ENCODE measurements around the gene ARHGAP33. TPM values are rescaled to one million over a fixed set of nuclear protein-coding genes. Genes with fewer than 3 reads are reported as not detected.
A peak's percentile ranks its signal among the peaks of the same experiment; 100 is the strongest.

ARHGAP33 gene
- total RNA-seq, 2 experiments from 2014 or later = 64.4 to 76.5 TPM

DNA sequence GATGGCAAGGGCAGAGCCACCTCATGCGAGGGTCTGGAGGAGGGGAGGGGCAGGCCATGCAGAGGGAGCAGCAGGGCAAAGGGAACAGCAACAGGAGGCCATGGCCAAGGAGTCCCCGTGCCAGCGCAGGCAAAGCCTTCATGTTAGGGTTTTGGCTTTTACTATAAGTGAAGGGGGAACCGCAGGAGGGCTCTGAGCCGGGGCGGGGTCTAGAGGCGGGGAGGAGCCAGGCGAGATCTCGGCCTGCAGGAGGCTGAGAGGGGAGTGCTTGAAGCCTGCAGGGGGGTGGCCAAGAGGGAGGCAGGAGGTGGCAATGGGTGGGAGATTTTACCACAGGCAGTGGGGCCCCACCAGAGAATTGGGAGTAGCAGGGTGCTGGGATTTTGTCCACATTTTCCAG, 6.3 kb downstream of the ARHGAP33 start:
- DNase-seq (no peak), ATAC-seq (ENCODE audit: low read depth) (no peak)
- Mint-ChIP-seq H3K36me3 (peaks cover 10% of the 10 kb centered on the region), H3K27me3 (no peaks in the 10 kb centered on the region), H3K27ac (no peak overlapping the region), H3K9me3 (no peaks in the 10 kb centered on the region), H3K4me3 (no peak overlapping the region), H3K4me1 (peaks cover 13% of the 10 kb centered on the region)
- POLR2A ChIA-PET = no interaction called here

DNA sequence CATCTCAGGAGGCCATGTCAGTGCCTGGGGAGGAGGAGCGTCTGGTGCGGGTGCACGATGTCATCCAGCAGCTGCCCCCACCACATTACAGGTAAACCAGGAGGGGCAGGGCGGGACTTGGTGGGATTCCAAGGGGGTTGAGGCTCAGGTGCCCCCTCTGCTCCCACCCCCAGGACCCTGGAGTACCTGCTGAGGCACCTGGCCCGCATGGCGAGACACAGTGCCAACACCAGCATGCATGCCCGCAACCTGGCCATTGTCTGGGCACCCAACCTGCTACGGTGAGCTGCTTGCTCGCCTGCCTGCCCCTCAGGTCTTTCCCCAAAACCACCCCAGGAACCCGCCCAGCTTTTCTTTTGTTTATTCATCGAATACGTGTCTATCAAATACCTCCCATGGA, 7.2 kb downstream of the ARHGAP33 start:
- Mint-ChIP-seq H3K9me3 (no peaks in the 10 kb centered on the region), H3K27me3 (no peaks in the 10 kb centered on the region), H3K36me3 (peaks cover 10% of the 10 kb centered on the region), H3K4me3 (no peak overlapping the region), H3K27ac (no peak overlapping the region), H3K4me1 (peaks cover 8% of the 10 kb centered on the region)
- ATAC-seq (ENCODE audit: low read depth) = no peak
- DNase-seq = no peak
- POLR2A ChIA-PET = no interaction called here

DNA sequence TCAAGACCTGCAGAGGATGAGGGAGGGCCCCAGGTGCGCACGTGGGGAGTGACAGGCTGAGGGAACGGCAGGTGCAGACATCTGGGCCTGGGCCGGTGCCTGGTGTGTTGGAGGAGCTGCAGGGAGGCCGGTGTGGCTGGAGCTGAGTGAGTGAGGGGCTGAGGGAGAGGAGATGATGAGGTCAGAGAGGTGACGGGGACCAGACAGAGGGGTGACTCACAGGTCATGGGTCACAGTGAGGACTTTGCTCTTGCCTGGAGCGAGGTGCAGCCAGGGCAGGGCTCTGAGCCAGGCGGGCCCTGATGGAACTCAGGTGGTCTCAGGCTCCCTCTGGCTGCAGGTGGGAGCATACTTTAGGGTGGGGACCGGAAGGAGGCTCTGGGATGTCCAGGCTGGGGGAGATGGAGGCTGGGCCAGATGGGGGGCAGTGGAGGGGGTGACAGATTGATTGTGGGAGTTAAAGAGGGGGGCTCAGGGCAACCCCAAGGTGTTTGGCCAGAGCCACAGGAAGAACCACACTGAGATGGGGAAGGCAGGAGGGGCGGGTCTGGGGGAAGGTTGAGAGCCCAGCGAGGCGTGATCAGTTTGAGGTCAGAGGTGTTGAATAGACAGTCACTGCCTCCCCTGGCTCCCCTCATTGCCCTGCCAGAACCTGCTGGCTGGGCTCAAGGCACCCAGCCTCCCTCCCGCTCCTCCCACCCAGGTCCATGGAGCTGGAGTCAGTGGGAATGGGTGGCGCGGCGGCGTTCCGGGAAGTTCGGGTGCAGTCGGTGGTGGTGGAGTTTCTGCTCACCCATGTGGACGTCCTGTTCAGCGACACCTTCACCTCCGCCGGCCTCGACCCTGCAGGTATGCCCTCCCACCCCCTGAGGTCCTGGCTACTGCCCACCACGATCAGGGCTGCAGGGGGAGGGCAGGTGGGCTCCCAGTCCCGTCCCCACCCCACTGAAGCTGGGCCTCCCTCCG, 8.4 kb downstream of the ARHGAP33 start:
- H3K27me3 Mint-ChIP-seq = no peaks in the 10 kb centered on the region
- peaks cover 9% of the 10 kb centered on the region for H3K36me3 Mint-ChIP-seq
- no peaks in the 10 kb centered on the region for H3K9me3 Mint-ChIP-seq
- POLR2A ChIA-PET = no interaction called here
- no peak for ATAC-seq (ENCODE audit: low read depth)
- H3K4me3 Mint-ChIP-seq = no peak overlapping the region
- H3K4me1 Mint-ChIP-seq = peaks cover 8% of the 10 kb centered on the region
- H3K27ac Mint-ChIP-seq = no peak overlapping the region
- DNase-seq = no peak

DNA sequence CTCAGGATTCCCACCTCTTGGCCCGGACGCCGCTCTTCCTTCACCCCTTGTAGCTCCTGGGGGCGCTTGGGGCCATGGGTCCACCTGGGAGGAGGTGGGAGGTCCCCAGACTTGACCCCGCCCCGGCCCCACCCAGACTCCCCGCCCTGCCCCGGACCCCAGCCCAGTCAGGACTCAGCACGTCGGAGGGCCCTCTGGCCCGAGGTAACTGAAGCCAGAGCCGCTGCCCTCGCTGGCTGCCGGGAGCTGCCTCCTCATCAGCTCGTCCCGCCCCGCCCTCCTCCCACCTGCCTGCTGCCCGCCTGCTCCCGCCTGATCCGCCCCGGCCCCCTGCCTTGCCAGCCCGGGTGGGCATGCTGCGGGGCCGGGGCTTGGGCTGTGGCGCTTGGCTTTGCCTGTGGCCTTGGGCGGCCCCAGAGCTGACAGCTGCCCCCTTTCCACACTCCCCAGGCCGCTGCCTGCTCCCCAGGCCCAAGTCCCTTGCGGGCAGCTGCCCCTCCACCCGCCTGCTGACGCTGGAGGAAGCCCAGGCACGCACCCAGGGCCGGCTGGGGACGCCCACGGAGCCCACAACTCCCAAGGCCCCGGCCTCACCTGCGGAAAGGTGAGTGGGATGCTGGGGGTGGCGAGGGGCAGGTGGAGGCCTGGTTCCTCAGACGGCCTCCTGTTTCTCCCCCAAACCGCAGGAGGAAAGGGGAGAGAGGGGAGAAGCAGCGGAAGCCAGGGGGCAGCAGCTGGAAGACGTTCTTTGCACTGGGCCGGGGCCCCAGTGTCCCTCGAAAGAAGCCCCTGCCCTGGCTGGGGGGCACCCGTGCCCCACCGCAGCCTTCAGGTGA, 9.4 kb downstream of the ARHGAP33 start:
- POLR2A ChIA-PET = no interaction called here
- ATAC-seq (ENCODE audit: low read depth) (no peak), DNase-seq (no peak)
- H3K9me3 Mint-ChIP-seq = no peaks in the 10 kb centered on the region
- peaks cover 6% of the 10 kb centered on the region for H3K4me1 Mint-ChIP-seq
- H3K36me3 Mint-ChIP-seq = peaks cover 9% of the 10 kb centered on the region
- no peak overlapping the region for H3K4me3 Mint-ChIP-seq
- no peaks in the 10 kb centered on the region for H3K27me3 Mint-ChIP-seq
- H3K27ac Mint-ChIP-seq = no peak overlapping the region

DNA sequence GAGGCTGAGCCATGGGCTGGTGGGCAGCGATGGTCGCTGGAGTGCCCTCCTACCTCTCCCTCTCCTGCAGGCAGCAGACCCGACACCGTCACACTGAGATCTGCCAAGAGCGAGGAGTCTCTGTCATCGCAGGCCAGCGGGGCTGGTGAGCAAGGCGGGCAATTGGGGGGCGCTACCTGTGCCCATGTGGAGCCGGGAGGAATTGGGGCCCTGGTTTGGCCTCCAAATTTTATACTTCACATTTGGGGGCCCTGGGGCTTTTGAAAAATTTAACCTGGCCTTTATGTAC, 9.9 kb downstream of the ARHGAP33 start:
- Mint-ChIP-seq H3K36me3 (peaks cover 9% of the 10 kb centered on the region), H3K27me3 (no peaks in the 10 kb centered on the region), H3K9me3 (no peaks in the 10 kb centered on the region), H3K4me3 (no peak overlapping the region), H3K4me1 (peaks cover 6% of the 10 kb centered on the region), H3K27ac (no peak overlapping the region)
- POLR2A ChIA-PET = interaction anchor here (1.0 kb wide), 1 partner anchor 9 kb away, joined by 3 read pairs; no protein-coding TSS in a partner anchor
- no peak for DNase-seq
- no peak for ATAC-seq (ENCODE audit: low read depth)

DNA sequence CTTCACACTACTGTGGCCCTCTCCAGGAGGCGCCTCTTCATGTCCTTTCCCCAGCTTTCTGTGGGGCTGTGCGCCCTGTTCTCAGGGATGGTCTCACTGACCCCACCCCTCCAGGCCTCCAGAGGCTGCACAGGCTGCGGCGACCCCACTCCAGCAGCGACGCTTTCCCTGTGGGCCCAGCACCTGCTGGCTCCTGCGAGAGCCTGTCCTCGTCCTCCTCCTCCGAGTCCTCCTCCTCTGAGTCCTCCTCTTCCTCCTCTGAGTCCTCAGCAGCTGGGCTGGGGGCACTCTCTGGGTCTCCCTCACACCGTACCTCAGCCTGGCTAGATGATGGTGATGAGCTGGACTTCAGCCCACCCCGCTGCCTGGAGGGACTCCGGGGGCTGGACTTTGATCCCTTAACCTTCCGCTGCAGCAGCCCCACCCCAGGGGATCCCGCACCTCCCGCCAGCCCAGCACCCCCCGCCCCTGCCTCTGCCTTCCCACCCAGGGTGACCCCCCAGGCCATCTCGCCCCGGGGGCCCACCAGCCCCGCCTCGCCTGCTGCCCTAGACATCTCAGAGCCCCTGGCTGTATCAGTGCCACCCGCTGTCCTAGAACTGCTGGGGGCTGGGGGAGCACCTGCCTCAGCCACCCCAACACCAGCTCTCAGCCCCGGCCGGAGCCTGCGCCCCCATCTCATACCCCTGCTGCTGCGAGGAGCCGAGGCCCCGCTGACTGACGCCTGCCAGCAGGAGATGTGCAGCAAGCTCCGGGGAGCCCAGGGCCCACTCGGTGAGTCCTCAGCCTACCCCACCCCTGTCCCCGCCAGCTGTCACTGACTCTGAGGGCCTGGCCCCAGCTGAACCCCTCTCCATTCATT, 11.2 kb downstream of the ARHGAP33 start:
- H3K27me3 Mint-ChIP-seq = no peaks in the 10 kb centered on the region
- POLR2A ChIA-PET = interaction anchor here (1.0 kb wide), 1 partner anchor 10 kb away, joined by 3 read pairs; no protein-coding TSS in a partner anchor
- H3K27ac Mint-ChIP-seq = no peak overlapping the region
- H3K4me1 Mint-ChIP-seq = peaks cover 6% of the 10 kb centered on the region
- DNase-seq (no peak), ATAC-seq (ENCODE audit: low read depth) (no peak)
- H3K4me3 Mint-ChIP-seq = no peak overlapping the region
- H3K9me3 Mint-ChIP-seq = no peaks in the 10 kb centered on the region
- H3K36me3 Mint-ChIP-seq = peaks cover 6% of the 10 kb centered on the region

DNA sequence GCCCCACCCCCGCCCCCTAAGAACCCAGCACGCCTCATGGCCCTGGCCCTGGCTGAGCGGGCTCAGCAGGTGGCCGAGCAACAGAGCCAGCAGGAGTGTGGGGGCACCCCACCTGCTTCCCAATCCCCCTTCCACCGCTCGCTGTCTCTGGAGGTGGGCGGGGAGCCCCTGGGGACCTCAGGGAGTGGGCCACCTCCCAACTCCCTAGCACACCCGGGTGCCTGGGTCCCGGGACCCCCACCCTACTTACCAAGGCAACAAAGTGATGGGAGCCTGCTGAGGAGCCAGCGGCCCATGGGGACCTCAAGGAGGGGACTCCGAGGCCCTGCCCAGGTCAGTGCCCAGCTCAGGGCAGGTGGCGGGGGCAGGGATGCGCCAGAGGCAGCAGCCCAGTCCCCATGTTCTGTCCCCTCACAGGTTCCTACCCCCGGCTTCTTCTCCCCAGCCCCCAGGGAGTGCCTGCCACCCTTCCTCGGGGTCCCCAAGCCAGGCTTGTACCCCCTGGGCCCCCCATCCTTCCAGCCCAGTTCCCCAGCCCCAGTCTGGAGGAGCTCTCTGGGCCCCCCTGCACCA, 11.9 kb downstream of the ARHGAP33 start:
- H3K4me3 Mint-ChIP-seq = no peak overlapping the region
- H3K27ac Mint-ChIP-seq = no peak overlapping the region
- H3K4me1 Mint-ChIP-seq = peaks cover 6% of the 10 kb centered on the region
- peaks cover 6% of the 10 kb centered on the region for H3K36me3 Mint-ChIP-seq
- no peaks in the 10 kb centered on the region for H3K9me3 Mint-ChIP-seq
- no peak for DNase-seq
- POLR2A ChIA-PET = no interaction called here
- no peak for ATAC-seq (ENCODE audit: low read depth)
- no peaks in the 10 kb centered on the region for H3K27me3 Mint-ChIP-seq

DNA sequence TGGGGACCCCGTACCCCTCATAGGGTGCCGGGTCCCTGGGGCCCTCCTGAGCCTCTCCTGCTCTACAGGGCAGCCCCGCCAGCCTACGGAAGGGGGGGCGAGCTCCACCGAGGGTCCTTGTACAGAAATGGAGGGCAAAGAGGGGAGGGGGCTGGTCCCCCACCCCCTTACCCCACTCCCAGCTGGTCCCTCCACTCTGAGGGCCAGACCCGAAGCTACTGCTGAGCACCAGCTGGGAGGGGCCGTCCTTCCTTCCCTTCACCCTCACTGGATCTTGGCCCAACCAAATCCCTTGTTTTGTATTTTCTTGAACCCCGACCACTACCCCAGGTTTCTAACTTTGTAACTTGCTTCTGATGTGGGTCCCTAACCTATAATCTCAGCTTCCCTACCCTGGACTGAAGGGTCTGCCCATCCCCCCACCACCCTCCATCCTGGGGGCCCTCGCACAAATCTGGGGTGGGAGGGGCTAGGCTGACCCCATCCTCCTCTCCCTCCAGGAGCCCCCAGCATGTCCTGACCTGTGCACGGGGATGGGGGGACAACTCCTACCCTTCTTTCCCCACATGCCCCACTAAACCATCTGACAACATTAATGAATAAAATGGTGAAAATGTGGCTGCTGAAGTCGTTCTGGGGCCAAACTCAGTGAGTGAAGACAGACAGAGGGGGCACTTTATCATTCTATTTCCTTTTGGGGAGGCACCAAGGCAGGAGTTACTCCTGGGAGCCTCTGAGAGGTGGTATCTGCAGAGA, 13.0 kb downstream of the ARHGAP33 start:
- POLR2A ChIA-PET = no interaction called here
- no peak overlapping the region for H3K4me3 Mint-ChIP-seq
- peaks cover 2% of the 10 kb centered on the region for H3K4me1 Mint-ChIP-seq
- no peaks in the 10 kb centered on the region for H3K27me3 Mint-ChIP-seq
- no peaks in the 10 kb centered on the region for H3K9me3 Mint-ChIP-seq
- no peaks in the 10 kb centered on the region for H3K36me3 Mint-ChIP-seq
- ATAC-seq (ENCODE audit: low read depth) = no peak
- H3K27ac Mint-ChIP-seq = no peak overlapping the region
- no peak for DNase-seq

DNA sequence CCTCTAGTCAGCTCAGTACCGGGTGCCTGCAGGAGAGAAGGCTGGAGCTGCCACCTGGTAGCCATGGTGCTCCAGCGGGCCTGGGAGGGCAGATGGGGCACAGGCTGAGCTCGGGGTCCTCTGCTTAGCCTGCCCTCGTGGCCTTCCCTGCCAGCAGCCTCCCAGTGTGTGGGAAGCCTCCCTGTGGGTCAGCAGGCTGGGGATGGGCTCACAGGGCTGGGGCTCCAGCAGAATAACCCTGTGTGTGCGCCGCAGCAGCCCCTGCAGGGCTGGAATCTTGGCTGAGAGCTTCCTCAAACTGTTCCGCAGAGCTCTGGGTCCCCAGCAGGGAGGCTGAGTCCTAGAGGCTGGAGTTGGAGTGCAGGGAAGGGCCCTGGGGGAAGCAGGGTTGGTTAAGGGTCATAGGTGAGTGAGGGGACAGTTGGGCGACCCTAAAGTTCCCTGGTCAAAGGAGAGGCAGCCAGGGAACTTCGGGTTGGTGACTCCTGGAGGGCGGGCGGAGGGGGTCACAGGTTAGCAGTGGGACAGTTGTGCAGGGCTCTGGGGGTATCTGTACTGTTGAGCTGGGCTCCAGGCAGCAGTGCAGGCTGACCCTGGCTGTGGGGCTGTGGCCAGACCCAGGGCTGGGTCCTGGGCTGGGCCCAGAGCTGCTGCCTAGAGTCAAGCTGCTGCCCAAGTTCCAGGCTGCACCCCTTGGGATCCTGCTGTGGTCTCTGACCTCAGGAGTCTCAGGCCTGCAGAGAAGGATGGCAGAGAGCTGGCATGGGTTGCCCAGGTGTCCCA, 14.0 kb downstream of the ARHGAP33 start:
- Mint-ChIP-seq H3K27ac (no peak overlapping the region), H3K4me3 (no peak overlapping the region), H3K27me3 (no peaks in the 10 kb centered on the region), H3K4me1 (no peaks in the 10 kb centered on the region), H3K9me3 (no peaks in the 10 kb centered on the region), H3K36me3 (no peaks in the 10 kb centered on the region)
- POLR2A ChIA-PET = no interaction called here
- DNase-seq = no peak
- ATAC-seq (ENCODE audit: low read depth) = no peak

DNA sequence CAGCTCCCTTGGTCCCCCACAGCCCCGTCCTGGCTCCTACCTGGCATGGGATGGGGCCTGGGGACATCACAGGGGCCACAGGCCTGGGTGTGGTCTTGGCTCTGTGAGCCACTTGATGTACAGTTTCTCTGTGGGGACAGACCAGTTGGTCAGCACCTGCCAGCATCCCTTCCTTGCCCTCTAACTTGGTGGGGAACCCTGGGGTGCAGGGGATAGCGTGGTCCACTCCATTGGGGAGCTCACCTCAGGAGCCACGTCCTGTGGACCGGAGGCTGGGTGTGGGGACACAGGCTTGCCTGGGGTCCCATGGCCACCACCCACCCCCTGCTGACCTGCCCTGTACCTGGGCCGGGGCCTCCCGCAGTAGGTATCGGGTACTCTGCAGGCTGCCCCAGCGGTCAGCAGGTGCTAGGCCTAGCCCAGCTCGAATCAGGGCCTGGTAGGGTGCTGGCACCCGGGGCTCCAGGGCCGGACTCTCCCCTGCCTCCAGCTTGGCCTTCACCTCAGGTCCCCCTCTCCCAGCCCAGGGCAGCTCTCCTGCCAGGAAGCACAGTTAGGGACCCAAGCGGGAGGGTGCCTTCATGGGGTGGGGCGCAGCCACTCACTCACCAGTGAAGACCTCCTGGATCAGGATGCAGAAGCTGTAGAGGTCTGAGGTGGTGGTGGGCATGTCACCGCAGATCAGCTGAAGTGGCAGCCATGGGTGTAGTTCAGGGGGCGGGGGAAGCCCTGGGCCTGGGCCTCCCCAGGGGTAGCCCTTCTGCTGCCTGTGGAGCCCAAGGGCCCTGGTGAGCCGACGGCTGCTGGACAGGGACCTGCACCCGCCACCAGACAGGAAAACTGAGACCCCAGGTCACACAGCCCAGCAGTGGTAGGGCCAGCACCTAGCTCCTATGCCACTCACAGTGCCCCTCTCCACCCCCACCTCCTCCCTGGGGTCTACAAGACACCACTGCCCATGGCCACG, 14.9 kb downstream of the ARHGAP33 start:
- H3K4me1 Mint-ChIP-seq = no peaks in the 10 kb centered on the region
- H3K27me3 Mint-ChIP-seq = peaks cover 5% of the 10 kb centered on the region
- H3K36me3 Mint-ChIP-seq = no peaks in the 10 kb centered on the region
- H3K27ac Mint-ChIP-seq = no peak overlapping the region
- POLR2A ChIA-PET = no interaction called here
- DNase-seq = no peak
- peak; percentile 11 for ATAC-seq (ENCODE audit: low read depth)
- no peak overlapping the region for H3K4me3 Mint-ChIP-seq
- no peaks in the 10 kb centered on the region for H3K9me3 Mint-ChIP-seq
